OCI-LY1 (cell line): ENCODE data around the gene CACNG5.

Experiments used
- H2AFZ ChIP-seq: fragments of 200-600 bp; sonication (generic), shearing (Covaris generic); 2 replicates; pipeline ENCODE4 v1.6.0; 2014; ENCODE audit warnings: antibody characterized with exemption, mild to moderate bottlenecking, low read length
- H3F3A ChIP-seq: fragments of 200-600 bp; sonication (generic), shearing (Covaris generic); 2 replicates; pipeline ENCODE4 v1.6.0; 2014; ENCODE audit warnings: mild to moderate bottlenecking, antibody characterized with exemption, low read length, moderate library complexity; ENCODE audit not compliant: insufficient read depth
- H3K27ac ChIP-seq: fragments of 200-600 bp; sonication (generic); 2 replicates; pipeline ENCODE4 v1.5.1; 2014; ENCODE audit warnings: low read length, mixed run types, mild to moderate bottlenecking, low read depth; ENCODE audit not compliant: poor library complexity, severe bottlenecking
- H3K27me3 ChIP-seq: fragments of 200-600 bp; sonication (generic); 2 replicates; pipeline ENCODE4 v1.6.0; 2014; ENCODE audit warnings: antibody characterized with exemption, mild to moderate bottlenecking, low read length, moderate library complexity; ENCODE audit not compliant: insufficient read depth
- H3K36me3 ChIP-seq: fragments of 200-600 bp; sonication (generic); 2 replicates; pipeline ENCODE4 v1.6.1; 2014; ENCODE audit warnings: mild to moderate bottlenecking, antibody characterized with exemption, low read length, moderate library complexity, mixed read lengths; ENCODE audit not compliant: insufficient read depth
- H3K4me1 ChIP-seq: fragments of 200-600 bp; sonication (generic); 2 replicates; pipeline ENCODE4 v1.5.1; 2014; ENCODE audit warnings: mild to moderate bottlenecking, low read length, moderate library complexity; ENCODE audit not compliant: insufficient read depth, severe bottlenecking
- H3K4me2 ChIP-seq: fragments of 200-600 bp; sonication (generic), shearing (Covaris generic); 2 replicates; pipeline ENCODE4 v1.6.1; 2014; ENCODE audit warnings: low read length
- H3K4me3 ChIP-seq: fragments of 200-600 bp; sonication (generic); 2 replicates; pipeline ENCODE4 v1.5.1; 2014; ENCODE audit warnings: low read length, low read depth, mild to moderate bottlenecking, mixed read lengths; ENCODE audit not compliant: poor library complexity, severe bottlenecking
- H3K79me2 ChIP-seq: fragments of 200-600 bp; shearing (Covaris generic); 2 replicates; pipeline ENCODE4 v1.6.1; 2016; ENCODE audit warnings: mixed run types, low read length, mixed read lengths; ENCODE audit not compliant: insufficient read depth
- H3K9ac ChIP-seq: fragments of 200-600 bp; sonication (generic), shearing (Covaris generic); 2 replicates; pipeline ENCODE4 v1.6.1; 2014; ENCODE audit warnings: mild to moderate bottlenecking, low read length, mixed read lengths
- H3K9me2 ChIP-seq: fragments of 200-600 bp; sonication (generic), shearing (Covaris generic); 2 replicates; pipeline ENCODE4 v1.6.1; 2014; ENCODE audit warnings: low read depth, mild to moderate bottlenecking, low read length, mixed read lengths
- H3K9me3 ChIP-seq: fragments of 200-600 bp; shearing (Covaris generic); 2 replicates; pipeline ENCODE4 v1.6.1; 2014; ENCODE audit warnings: low read length, mixed read lengths
- H4K20me1 ChIP-seq: fragments of 200-600 bp; sonication (generic), shearing (Covaris generic); 2 replicates; pipeline ENCODE4 v1.6.0; 2016; ENCODE audit warnings: mild to moderate bottlenecking, low read length; ENCODE audit not compliant: insufficient read depth
- CTCF ChIP-seq: fragments of 200-600 bp; sonication (generic), shearing (Covaris generic); IDR thresholded peaks from 2 replicates; pipeline ENCODE4 v1.5.1; 2017; ENCODE audit warnings: mild to moderate bottlenecking, antibody characterized with exemption, low read length, moderate library complexity, mixed read lengths
- EZH2 ChIP-seq: fragments of 200-600 bp; sonication (generic), shearing (Covaris generic); IDR thresholded peaks from 2 replicates; pipeline ENCODE4 v1.8.0; 2017; ENCODE audit warnings: borderline replicate concordance, mixed run types, mild to moderate bottlenecking, antibody characterized with exemption, low read length, moderate library complexity, mixed read lengths

The CACNG5 gene

GRCh38 chr17:66859353-66859752 is 24.4 kb downstream of the CACNG5 start:
- Histone ChIP-seq H3K27ac (no peak overlapping the region), H3K27me3 (no peaks in the 10 kb centered on the region; the same call in 1 of the 2 replicates), H3K9ac (no peak overlapping the region), H3K4me2 (no peak overlapping the region), H3K79me2 (no peaks in the 10 kb centered on the region), H2AFZ (no peak overlapping the region), H3K4me3 (no peak overlapping the region), H3K36me3 (no peaks in the 10 kb centered on the region), H3F3A (no peaks in the 10 kb centered on the region), H3K9me3 (no peaks in the 10 kb centered on the region), H3K9me2 (no peaks in the 10 kb centered on the region), H4K20me1 (no peaks in the 10 kb centered on the region), H3K4me1 (no peaks in the 10 kb centered on the region)
- no peak for TF ChIP-seq EZH2
- no peak for TF ChIP-seq CTCF

- Histone ChIP-seq H4K20me1 (no peaks in the 10 kb centered on the region), H3K4me1 (no peaks in the 10 kb centered on the region), H3K79me2 (no peaks in the 10 kb centered on the region), H2AFZ (no peak overlapping the region), H3K27me3 (no peaks in the 10 kb centered on the region; the same call in 1 of the 2 replicates), H3K4me3 (no peak overlapping the region), H3K4me2 (no peak overlapping the region), H3K9me3 (no peaks in the 10 kb centered on the region), H3K9ac (no peak overlapping the region), H3K36me3 (no peaks in the 10 kb centered on the region), H3K9me2 (no peaks in the 10 kb centered on the region), H3K27ac (no peak overlapping the region), H3F3A (no peaks in the 10 kb centered on the region)
- TF ChIP-seq CTCF (no peak), EZH2 (no peak)
These were observed 25.3 kb downstream of the CACNG5 start for GRCh38 chr17:66860204-66860603.

- Histone ChIP-seq H3K79me2 (no peaks in the 10 kb centered on the region), H3K36me3 (no peaks in the 10 kb centered on the region), H3K4me2 (no peak overlapping the region), H3K4me1 (no peaks in the 10 kb centered on the region), H3K4me3 (no peak overlapping the region), H3K9me2 (no peaks in the 10 kb centered on the region), H2AFZ (no peak overlapping the region), H3K27ac (no peak overlapping the region), H3K9ac (no peak overlapping the region), H3K9me3 (peaks cover 5% of the 10 kb centered on the region; the same call in 1 of the 2 replicates), H3F3A (no peaks in the 10 kb centered on the region), H3K27me3 (no peaks in the 10 kb centered on the region; the same call in 1 of the 2 replicates), H4K20me1 (no peaks in the 10 kb centered on the region)
- TF ChIP-seq CTCF = no peak
- no peak for TF ChIP-seq EZH2
These were observed 28.9 kb downstream of the CACNG5 start for GRCh38 chr17:66863820-66864219.
